Pancreas (tissue), 10 donors: ENCODE measurements around the gene AGPAT4. TPM values are rescaled to one million over a fixed set of nuclear protein-coding genes. Genes with fewer than 3 reads are reported as not detected.
"Not testable (repeated sequence)": the region's sequence is repeated elsewhere in the genome, so short reads cannot be mapped to it uniquely, and the experiment has no call there.

ENCODE experiments used
- ATAC-seq, 4 donors: fragments of 200-7000 bp; cut with Tn5 transposase; one replicate each; pipeline versions ENCODE4 v1.8.0 to v1.9.1; 2020; ENCODE audit warnings: mild to moderate bottlenecking in 4 of 4, moderate library complexity in 4 of 4
- DNase-seq, 6 donors: peaks; one replicate each; pipeline ENCODE4 v3.0.0-alpha.2; 2020
- FAIRE-seq: peaks from 2 replicates; lab custom pipeline; 2012; peaks lifted over from hg19 to GRCh38; lab: Jason Lieb, UNC
- H3K27ac ChIP-seq, 4 donors: fragments of 200-600 bp; sonication (generic); 1 replicate in 3 of 4; 2 replicates in 1 of 4; pipeline versions ENCODE4 v1.5.0 to v1.8.0; 2020
- H3K27me3 ChIP-seq, 4 donors: fragments of 200-600 bp; one replicate each; pipeline ENCODE4 v1.8.0; 2021
- H3K36me3 ChIP-seq, 3 donors: fragments of 200-600 bp; sonication (generic) in 1 of 3; one replicate each; pipeline versions ENCODE4 v1.5.0 to v1.8.0; 2020 to 2021
- H3K4me1 ChIP-seq, 3 donors: fragments of 200-600 bp; one replicate each; pipeline ENCODE4 v1.8.0; 2021
- H3K4me3 ChIP-seq, 4 donors: fragments of 200-600 bp; sonication (generic) in 2 of 4; one replicate each; pipeline versions ENCODE4 v1.5.0 to v1.8.0; 2020 to 2021
- H3K9me3 ChIP-seq, 4 donors: fragments of 200-600 bp; one replicate each; pipeline ENCODE4 v1.8.0; 2021
- whole genome bisulfite sequencing, 2 donors: extraction: QIAGEN DNeasy Blood & Tissue Kit; methylation state at CpG; one replicate each; pipeline ENCODE4 v1.1.7; 2013; 5-methylcytosine and 5-hydroxymethylcytosine counted together
- intact Hi-C, 3 donors: fragments of 100-400 bp; cut with DNase I; formaldehyde crosslinking; loops; one replicate each; pipeline versions ENCODE4 v1.11.1 to v1.14.2; 2022
- polyA plus RNA-seq, 2 donors: library from polyadenylated mRNA; stranded (reverse); fragments of 200-250 nt; gene quantifications; one replicate each; pipeline ENCODE4 v1.2.3, GENCODE V29; 2013
- total RNA-seq, 6 donors: library from RNA; stranded (reverse); fragmentation: NEBNext Ultra II Directional in 4 of 6; extraction: Animal tissue kit (Norgen Biotek cat#: 25700) in 4 of 6; gene quantifications; one replicate each; pipeline versions ENCODE4 v1.2.1 to v1.2.4, GENCODE V29; 2021 to 2023
- TF ChIP-seq, protein P1 (sequence below), 4 donors: fragments of 200-600 bp; sonication (generic) in 3 of 4; IDR thresholded peaks; one replicate each; pipeline versions ENCODE4 v1.5.0 to v1.8.0; 2021; ENCODE audit warnings: antibody characterized with exemption in 4 of 4
- donor health status: healthy with polysubstance abuse.
- donor health status: DM: no; HTN: no; CAD: no; lungs with moderate emphysema.
- donor health status: DM: no; HTN: no; CAD: no.
- donor health status: control.
- donor health status: control.
- donor health status: Bipolar disorder and iron deficiency.
- donor health status: DM: yes; HTN: yes; CAD: no.
- donor health status: DM: no; HTN: no; CAD: no.
- donor health status: DM: no; HTN: no; CAD: no.
- donor health status: DM: yes; HTN: yes; CAD: no.

The AGPAT4 gene
- total and polyA plus RNA-seq, 8 donors, result 1.6 to 6.4 (median 2.3) TPM

GRCh38 chr6:161226009-161226964, 47.6 kb downstream of the AGPAT4 start:
- ATAC-seq (peak in 2 of 4 donors; percentile 27 to 48), FAIRE-seq (no peak), DNase-seq (no peak)
- WGBS, 2 donors, result 60% methylated on average over 8 of the region's 8 CpGs
- intact Hi-C loops, result no loop called here
- no peaks in the 10 kb centered on the region for H3K27me3 ChIP-seq
- H3K27ac ChIP-seq, result no peak overlapping the region
- TF ChIP-seq, protein P1, sequence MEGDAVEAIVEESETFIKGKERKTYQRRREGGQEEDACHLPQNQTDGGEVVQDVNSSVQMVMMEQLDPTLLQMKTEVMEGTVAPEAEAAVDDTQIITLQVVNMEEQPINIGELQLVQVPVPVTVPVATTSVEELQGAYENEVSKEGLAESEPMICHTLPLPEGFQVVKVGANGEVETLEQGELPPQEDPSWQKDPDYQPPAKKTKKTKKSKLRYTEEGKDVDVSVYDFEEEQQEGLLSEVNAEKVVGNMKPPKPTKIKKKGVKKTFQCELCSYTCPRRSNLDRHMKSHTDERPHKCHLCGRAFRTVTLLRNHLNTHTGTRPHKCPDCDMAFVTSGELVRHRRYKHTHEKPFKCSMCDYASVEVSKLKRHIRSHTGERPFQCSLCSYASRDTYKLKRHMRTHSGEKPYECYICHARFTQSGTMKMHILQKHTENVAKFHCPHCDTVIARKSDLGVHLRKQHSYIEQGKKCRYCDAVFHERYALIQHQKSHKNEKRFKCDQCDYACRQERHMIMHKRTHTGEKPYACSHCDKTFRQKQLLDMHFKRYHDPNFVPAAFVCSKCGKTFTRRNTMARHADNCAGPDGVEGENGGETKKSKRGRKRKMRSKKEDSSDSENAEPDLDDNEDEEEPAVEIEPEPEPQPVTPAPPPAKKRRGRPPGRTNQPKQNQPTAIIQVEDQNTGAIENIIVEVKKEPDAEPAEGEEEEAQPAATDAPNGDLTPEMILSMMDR (IDR thresholded peaks at IDR 0.05), result no peak
- H3K9me3 ChIP-seq, result no peaks in the 10 kb centered on the region
- H3K4me1 ChIP-seq, result peaks cover 0 to 16% (median 0%) of the 10 kb centered on the region in 3 donors
- no peak overlapping the region for H3K4me3 ChIP-seq
- H3K36me3 ChIP-seq, result no peaks in the 10 kb centered on the region

DNA sequence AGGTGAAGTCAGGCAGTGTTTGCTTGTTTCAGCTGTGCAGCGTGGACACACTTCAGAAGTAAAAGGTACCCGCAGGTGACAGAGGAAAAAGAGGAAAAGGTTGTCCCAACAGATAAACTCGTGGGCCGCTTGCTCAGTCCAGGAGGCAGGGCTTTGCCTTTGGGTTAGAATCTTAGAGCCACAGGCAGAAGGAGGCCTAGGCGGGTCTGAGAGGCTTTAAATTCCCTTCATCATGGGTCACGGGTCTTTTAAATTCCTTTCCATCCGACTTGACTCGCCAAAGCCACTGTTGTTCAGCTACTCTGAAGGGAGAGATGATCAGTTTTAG, 48.2 kb downstream of the AGPAT4 start:
- TF ChIP-seq, protein P1 (IDR thresholded peaks at IDR 0.05), result no peak
- no peak for ATAC-seq
- H3K27me3 ChIP-seq, result no peaks in the 10 kb centered on the region
- H3K9me3 ChIP-seq, result no peaks in the 10 kb centered on the region
- H3K4me3 ChIP-seq, result no peak overlapping the region
- FAIRE-seq, result no peak
- H3K4me1 ChIP-seq, result peaks cover 0 to 16% (median 0%) of the 10 kb centered on the region in 3 donors
- H3K27ac ChIP-seq, result no peak overlapping the region
- H3K36me3 ChIP-seq, result no peaks in the 10 kb centered on the region
- intact Hi-C loops, result no loop called here
- WGBS, 2 donors, result 83 to 89% methylated on average over 8 of the region's 8 CpGs
- no peak for DNase-seq

DNA sequence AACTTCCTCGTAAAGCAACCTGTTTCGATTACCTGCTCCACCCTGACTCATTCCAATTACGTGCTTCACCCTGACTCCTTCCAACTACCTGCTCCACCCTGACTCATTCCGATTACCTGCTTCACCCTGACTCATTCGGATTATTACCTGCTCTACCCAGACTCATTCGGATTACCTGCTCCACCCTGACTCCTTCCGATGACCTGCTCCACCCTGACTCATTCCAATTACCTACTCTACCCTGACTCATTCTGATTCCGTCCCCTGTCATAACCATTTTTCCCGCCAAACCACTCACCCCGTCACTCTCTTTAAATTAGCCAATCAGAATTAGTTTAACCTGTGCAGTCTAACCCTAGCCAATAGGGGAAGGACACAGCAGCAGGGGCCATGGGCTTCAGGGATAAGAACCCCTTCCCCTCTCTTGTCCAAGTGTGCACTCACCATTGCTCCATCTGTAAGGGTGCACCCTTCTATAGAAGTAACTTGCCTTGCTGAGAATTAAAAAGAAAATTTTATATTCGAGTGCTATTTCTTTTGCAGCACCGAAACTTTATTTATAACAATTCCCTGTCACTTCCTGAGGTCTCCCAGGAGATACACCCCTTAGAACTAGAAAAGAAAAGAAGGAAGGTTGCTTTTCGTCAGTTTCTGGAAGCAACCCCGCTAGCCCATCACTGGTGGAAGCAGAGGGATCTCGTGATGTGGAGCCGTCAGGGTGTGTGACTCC, 48.7 kb downstream of the AGPAT4 start:
- ATAC-seq, H3K36me3 ChIP-seq, intact Hi-C loops, FAIRE-seq, DNase-seq, H3K9me3 ChIP-seq, H3K4me3 ChIP-seq, H3K27me3 ChIP-seq, H3K27ac ChIP-seq: not testable (repeated sequence)
- peaks cover 0 to 16% (median 0%) of the 10 kb centered on the region in 3 donors for H3K4me1 ChIP-seq
- 95 to 96% methylated on average over 16 of the region's 16 CpGs for WGBS, 2 donors

GRCh38 chr6:161223646-161224045, 50.2 kb downstream of the AGPAT4 start:
- WGBS, 2 donors, result 89 to 93% methylated on average over 3 of the region's 3 CpGs

GRCh38 chr6:161222706-161223234, 51.1 kb downstream of the AGPAT4 start:
- ATAC-seq (no peak), FAIRE-seq (no peak), DNase-seq (no peak)
- H3K4me1 ChIP-seq, result no peaks in the 10 kb centered on the region
- H3K4me3 ChIP-seq, result no peak overlapping the region
- H3K27me3 ChIP-seq, result no peaks in the 10 kb centered on the region
- TF ChIP-seq, protein P1 (IDR thresholded peaks at IDR 0.05), result no peak
- H3K36me3 ChIP-seq, result no peaks in the 10 kb centered on the region
- H3K27ac ChIP-seq, result no peak overlapping the region
- intact Hi-C loops, result no loop called here
- 87 to 90% methylated on average over 8 of the region's 8 CpGs for WGBS, 2 donors
- H3K9me3 ChIP-seq, result no peaks in the 10 kb centered on the region

More at GRCh38 chr6:161223646-161224045, 50.2 kb downstream of the AGPAT4 start:
- FAIRE-seq (no peak), DNase-seq (no peak), ATAC-seq (no peak)
- no peak overlapping the region for H3K4me3 ChIP-seq
- H3K27me3 ChIP-seq, result no peaks in the 10 kb centered on the region
- peaks cover 0 to 6% (median 0%) of the 10 kb centered on the region in 3 donors for H3K4me1 ChIP-seq
- intact Hi-C loops, result no loop called here
- H3K9me3 ChIP-seq, result no peaks in the 10 kb centered on the region
- TF ChIP-seq, protein P1 (IDR thresholded peaks at IDR 0.05), result no peak
- H3K36me3 ChIP-seq, result no peaks in the 10 kb centered on the region
- H3K27ac ChIP-seq, result no peak overlapping the region
